Osteoblast (primary cell): ENCODE results near the gene PIGT. TPM values are rescaled to one million over a fixed set of nuclear protein-coding genes. Genes with fewer than 3 reads are reported as not detected.

Experiments used
- DNase-seq: peaks from one replicate; pipeline ENCODE4 v3.0.0; 2011; ENCODE audit warnings: low spot score, mixed read lengths; ENCODE audit not compliant: insufficient read length; ENCODE audit errors: missing footprints
- H2AFZ ChIP-seq: 2 replicates; pipeline ENCODE4 v1.6.0; 2011; ENCODE audit warnings: mild to moderate bottlenecking, low read length
- H3K27ac ChIP-seq: 2 replicates; pipeline ENCODE4 v1.5.1; 2011; ENCODE audit warnings: mild to moderate bottlenecking, low read depth, low read length, moderate library complexity
- H3K27me3 ChIP-seq: 2 replicates; pipeline ENCODE4 v1.6.0; 2012; ENCODE audit warnings: mild to moderate bottlenecking, control low read depth, inconsistent platforms, low read length, moderate library complexity; ENCODE audit not compliant: insufficient read depth
- H3K36me3 ChIP-seq: 2 replicates; pipeline ENCODE4 v1.5.1; 2011; ENCODE audit warnings: mild to moderate bottlenecking, low read length, control low read depth, moderate library complexity; ENCODE audit not compliant: insufficient read depth
- H3K4me1 ChIP-seq: 2 replicates; pipeline ENCODE4 v1.5.1; 2011; ENCODE audit warnings: mild to moderate bottlenecking, low read length, control low read depth, moderate library complexity; ENCODE audit not compliant: insufficient read depth
- H3K4me2 ChIP-seq: 2 replicates; pipeline ENCODE4 v1.6.0; 2011; ENCODE audit warnings: mild to moderate bottlenecking, low read length; ENCODE audit not compliant: insufficient read depth
- H3K4me3 ChIP-seq: fragments of 200-600 bp; sonication (generic); 3 replicates; pipeline ENCODE4 v1.5.1; 2012; ENCODE audit warnings: mild to moderate bottlenecking, low read length, inconsistent platforms; ENCODE audit not compliant: insufficient read depth
- H3K79me2 ChIP-seq: 2 replicates; pipeline ENCODE4 v1.6.0; 2012; ENCODE audit warnings: mild to moderate bottlenecking, low read length, control low read depth, inconsistent platforms; ENCODE audit not compliant: insufficient read depth
- H3K9me3 ChIP-seq: 2 replicates; pipeline ENCODE4 v1.5.1; 2011; ENCODE audit warnings: low read depth, low read length, control low read depth
- H4K20me1 ChIP-seq: 2 replicates; pipeline ENCODE4 v1.6.0; 2012; ENCODE audit warnings: mild to moderate bottlenecking, low read length, control low read depth; ENCODE audit not compliant: insufficient read depth
- total RNA-seq: library from RNA; depleted of rRNA; stranded (reverse); fragments of >200 nt; gene quantifications from 2 replicates; pipeline ENCODE4 v1.2.3, GENCODE V29; 2012
- TF ChIP-seq, protein P1 (sequence below): IDR thresholded peaks from 2 replicates; pipeline ENCODE4 v1.5.1; 2011; ENCODE audit warnings: mild to moderate bottlenecking, low read depth, low read length, moderate library complexity; ENCODE audit errors: extremely low read depth

Gene PIGT
- total RNA-seq, 1 donor: 52.8 TPM

DNA sequence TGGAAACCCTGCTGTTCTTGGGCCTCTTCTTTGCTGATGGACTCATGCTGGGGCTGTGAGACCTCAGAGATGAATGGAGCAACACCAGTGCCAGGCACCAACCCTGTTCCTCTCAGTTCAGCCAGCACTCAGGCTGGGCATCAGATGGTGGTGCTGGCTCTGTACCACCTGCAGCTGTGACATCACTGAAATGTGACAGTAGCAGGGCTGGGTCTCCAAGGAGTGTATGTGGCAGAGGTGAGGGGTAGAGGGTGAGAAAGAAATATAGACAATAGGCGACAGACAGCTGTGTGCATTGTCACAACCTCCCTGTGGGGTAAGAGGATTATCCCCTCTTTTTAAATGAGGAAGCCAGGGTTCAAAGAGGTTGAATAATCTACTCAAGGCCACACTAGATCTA is 37.8 kb upstream of the PIGT start, which contains the start of gene TP53TG5:
TSS of gene TP53TG5 (minus strand) at position 135 of the 400 bp plus-strand sequence. CDS start at position 46, 89 bp downstream.
- Histone ChIP-seq H3K27me3 (no peaks in the 10 kb centered on the region), H2AFZ (no peak within 1 kb of the TSS), H3K4me1 (peaks cover 7% of the 10 kb centered on the region), H4K20me1 (no peaks in the 10 kb centered on the region), H3K9me3 (no peaks in the 10 kb centered on the region), H3K27ac (no peak within 1 kb of the TSS), H3K4me2 (no peak within 1 kb of the TSS), H3K79me2 (no peaks in the 10 kb centered on the region), H3K4me3 (no peak within 1 kb of the TSS), H3K36me3 (no peaks in the 10 kb centered on the region)
- no peak for DNase-seq
- TF ChIP-seq, protein P1, sequence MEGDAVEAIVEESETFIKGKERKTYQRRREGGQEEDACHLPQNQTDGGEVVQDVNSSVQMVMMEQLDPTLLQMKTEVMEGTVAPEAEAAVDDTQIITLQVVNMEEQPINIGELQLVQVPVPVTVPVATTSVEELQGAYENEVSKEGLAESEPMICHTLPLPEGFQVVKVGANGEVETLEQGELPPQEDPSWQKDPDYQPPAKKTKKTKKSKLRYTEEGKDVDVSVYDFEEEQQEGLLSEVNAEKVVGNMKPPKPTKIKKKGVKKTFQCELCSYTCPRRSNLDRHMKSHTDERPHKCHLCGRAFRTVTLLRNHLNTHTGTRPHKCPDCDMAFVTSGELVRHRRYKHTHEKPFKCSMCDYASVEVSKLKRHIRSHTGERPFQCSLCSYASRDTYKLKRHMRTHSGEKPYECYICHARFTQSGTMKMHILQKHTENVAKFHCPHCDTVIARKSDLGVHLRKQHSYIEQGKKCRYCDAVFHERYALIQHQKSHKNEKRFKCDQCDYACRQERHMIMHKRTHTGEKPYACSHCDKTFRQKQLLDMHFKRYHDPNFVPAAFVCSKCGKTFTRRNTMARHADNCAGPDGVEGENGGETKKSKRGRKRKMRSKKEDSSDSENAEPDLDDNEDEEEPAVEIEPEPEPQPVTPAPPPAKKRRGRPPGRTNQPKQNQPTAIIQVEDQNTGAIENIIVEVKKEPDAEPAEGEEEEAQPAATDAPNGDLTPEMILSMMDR: no peak

DNA sequence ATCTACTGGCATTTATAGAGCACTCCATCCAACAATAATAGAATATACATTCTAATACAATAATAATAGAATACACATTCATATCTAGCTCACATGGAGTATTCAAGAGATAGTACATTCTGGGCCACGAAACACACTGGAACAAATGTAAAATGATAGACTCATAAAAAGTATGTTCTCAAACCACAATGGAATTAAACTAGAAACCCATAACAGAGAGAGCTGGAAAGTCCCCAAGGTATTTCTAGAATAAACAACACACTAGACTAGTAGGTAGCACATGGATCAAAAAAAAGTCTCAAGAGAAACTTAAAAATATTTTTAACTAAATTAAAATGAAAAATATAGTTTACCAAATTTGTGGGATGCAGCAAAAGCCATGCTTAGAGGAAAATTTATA is 28.7 kb upstream of the PIGT start:
- Histone ChIP-seq H3K36me3 (no peaks in the 10 kb centered on the region), H3K27me3 (no peaks in the 10 kb centered on the region), H3K4me3 (no peak overlapping the region), H2AFZ (no peak overlapping the region), H3K4me1 (no peaks in the 10 kb centered on the region), H4K20me1 (no peaks in the 10 kb centered on the region), H3K79me2 (no peaks in the 10 kb centered on the region), H3K4me2 (no peak overlapping the region), H3K9me3 (no peaks in the 10 kb centered on the region), H3K27ac (no peak overlapping the region)
- TF ChIP-seq, protein P1: no peak
- DNase-seq: no peak

DNA sequence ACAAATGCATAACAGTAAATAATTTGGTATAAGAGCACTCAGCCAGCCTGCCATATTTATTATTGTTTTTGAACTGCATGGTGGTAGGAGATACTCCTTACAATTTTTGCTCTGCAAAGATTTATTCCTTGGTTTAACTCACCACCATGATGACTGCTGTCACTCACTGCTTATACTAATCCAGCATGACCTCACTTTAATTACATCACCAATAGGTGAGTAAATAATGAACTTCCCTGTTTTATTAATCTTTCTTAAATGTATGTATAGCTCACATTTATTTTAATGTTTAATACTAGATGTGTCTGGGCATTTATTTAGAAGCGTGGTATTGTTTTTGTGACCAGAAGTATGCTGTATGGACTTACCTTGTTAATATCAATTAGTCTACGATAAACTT is 25.0 kb upstream of the PIGT start:
- Histone ChIP-seq H3K27ac (no peak overlapping the region), H3K36me3 (no peaks in the 10 kb centered on the region), H4K20me1 (no peaks in the 10 kb centered on the region), H2AFZ (no peak overlapping the region), H3K27me3 (no peaks in the 10 kb centered on the region), H3K4me3 (no peak overlapping the region), H3K4me2 (no peak overlapping the region), H3K79me2 (no peaks in the 10 kb centered on the region), H3K4me1 (no peaks in the 10 kb centered on the region), H3K9me3 (no peaks in the 10 kb centered on the region)
- DNase-seq: no peak
- TF ChIP-seq, protein P1: no peak

DNA sequence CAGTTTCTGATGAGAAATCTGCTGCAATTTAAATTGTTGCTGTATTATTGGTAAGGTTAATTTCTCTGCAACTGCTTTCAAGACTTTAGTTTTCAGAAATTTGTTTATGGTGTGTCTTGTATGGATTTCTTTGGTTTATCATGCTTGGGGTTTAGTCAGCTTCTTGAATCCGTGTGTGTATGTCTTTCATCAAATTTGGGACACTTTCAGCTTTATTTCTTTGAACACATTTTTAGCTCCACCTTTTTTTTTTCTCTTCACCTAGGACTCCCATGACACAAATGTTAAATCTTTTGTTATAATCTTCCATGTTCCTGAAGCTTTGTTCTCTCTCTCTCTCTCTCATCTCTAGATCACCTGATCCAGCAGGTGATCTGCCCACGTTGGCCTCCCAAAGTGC is 24.4 kb upstream of the PIGT start:
- TF ChIP-seq, protein P1: no peak
- DNase-seq: no peak
- Histone ChIP-seq H3K9me3 (no peaks in the 10 kb centered on the region), H3K27me3 (no peaks in the 10 kb centered on the region), H2AFZ (no peak overlapping the region), H4K20me1 (no peaks in the 10 kb centered on the region), H3K79me2 (no peaks in the 10 kb centered on the region), H3K36me3 (no peaks in the 10 kb centered on the region), H3K4me1 (no peaks in the 10 kb centered on the region), H3K4me3 (no peak overlapping the region), H3K27ac (no peak overlapping the region), H3K4me2 (no peak overlapping the region)
